HG03432 (cell line): ENCODE results near the gene CRLF2.
A peak's percentile ranks its signal among the peaks of the same experiment; 100 is the strongest.
"Not testable (repeated sequence)": the region's sequence is repeated elsewhere in the genome, so short reads cannot be mapped to it uniquely, and the experiment has no call there.

Source experiments
- ATAC-seq: cut with Tn5 transposase; IDR thresholded peaks from one replicate; pipeline ENCODE4 v1.9.1; 2021; ENCODE audit warnings: mild to moderate bottlenecking, moderate library complexity; ENCODE audit not compliant: unreplicated experiment

The CRLF2 gene, protein sequence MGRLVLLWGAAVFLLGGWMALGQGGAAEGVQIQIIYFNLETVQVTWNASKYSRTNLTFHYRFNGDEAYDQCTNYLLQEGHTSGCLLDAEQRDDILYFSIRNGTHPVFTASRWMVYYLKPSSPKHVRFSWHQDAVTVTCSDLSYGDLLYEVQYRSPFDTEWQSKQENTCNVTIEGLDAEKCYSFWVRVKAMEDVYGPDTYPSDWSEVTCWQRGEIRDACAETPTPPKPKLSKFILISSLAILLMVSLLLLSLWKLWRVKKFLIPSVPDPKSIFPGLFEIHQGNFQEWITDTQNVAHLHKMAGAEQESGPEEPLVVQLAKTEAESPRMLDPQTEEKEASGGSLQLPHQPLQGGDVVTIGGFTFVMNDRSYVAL

DNA sequence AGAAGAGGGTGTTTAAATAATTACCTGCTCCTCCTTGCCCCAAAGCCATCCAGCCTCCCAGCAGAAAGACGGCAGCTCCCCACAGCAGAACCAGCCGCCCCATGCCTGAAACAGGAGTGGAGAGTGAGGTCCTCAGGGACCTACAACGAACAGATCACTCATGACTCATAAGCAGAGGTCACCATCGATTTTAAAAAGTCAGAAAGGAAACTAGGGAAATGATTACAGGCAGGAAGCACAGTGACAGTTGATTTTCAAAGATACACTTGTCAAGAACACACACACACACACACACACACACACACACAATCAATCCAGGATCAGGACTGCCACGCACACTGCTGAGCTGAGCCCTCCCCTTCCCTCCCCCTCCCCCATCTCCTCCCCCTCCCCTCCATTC is at the start of gene CRLF2:
Gene CRLF2 (minus strand): TSS at position 118 of the 400 bp plus-strand sequence. CDS start 15 bp downstream, at position 103.
- peak; percentile 87 for ATAC-seq

DNA sequence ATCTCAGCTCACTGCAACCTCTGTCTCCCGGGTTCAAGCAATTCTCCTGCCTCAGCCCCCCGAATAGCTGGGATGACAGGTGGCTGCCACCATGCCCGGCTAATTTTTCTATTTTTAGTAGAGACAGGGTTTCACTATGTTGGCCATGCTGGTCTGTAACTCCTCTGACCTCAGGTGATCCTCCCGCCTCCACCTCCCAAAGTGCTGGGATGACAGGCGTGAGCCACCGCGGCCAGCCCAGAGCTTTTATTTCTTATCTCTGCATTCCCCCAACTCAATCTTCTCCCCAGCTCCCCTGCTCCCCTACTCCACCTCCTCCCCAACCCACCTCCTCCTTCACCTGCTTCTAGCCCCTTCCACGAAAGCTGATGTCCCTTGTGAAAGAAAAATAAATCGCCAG is 49.3 kb upstream of the CRLF2 start:
- ATAC-seq, result not testable (repeated sequence)

DNA sequence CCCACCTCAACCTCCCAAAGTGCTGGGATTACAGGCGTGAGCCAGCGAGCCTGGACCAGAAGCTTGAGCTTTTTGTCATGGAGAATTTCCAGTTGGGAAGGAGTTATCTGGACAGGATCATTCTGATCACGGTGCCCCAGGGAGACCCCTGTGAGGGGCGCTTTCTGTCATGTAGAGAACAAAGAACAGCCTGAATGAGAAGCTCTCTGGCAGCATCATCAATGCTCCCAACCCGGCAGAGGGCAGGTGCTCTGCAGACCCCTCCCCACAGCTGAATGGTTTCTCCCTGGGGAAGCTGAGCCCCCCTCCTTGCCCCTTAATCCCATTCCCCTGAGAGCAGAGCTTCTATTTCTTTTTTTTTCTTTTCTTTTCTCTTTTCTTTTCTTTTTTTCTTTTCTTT is 48.8 kb upstream of the CRLF2 start:
- ATAC-seq, result no peak

DNA sequence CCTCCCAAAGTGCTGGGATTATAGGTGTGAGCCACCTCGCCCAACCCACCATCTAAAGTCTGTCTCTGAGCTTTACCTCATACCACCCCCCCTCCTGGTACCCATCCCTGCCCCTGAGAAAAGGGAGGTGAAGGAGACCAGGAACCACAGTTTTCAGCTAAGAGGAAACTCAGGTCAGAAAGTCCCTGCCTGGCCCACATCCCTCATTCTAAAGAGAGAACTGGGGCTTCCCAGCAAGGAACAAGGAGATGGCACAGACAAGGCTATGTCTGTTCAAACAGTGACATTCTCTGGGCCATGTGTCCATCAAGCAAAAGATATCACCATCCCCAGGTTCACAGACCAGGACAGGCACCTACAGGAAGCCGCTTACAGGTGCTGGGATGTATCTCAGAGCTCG is 40.4 kb upstream of the CRLF2 start:
- no peak for ATAC-seq

DNA sequence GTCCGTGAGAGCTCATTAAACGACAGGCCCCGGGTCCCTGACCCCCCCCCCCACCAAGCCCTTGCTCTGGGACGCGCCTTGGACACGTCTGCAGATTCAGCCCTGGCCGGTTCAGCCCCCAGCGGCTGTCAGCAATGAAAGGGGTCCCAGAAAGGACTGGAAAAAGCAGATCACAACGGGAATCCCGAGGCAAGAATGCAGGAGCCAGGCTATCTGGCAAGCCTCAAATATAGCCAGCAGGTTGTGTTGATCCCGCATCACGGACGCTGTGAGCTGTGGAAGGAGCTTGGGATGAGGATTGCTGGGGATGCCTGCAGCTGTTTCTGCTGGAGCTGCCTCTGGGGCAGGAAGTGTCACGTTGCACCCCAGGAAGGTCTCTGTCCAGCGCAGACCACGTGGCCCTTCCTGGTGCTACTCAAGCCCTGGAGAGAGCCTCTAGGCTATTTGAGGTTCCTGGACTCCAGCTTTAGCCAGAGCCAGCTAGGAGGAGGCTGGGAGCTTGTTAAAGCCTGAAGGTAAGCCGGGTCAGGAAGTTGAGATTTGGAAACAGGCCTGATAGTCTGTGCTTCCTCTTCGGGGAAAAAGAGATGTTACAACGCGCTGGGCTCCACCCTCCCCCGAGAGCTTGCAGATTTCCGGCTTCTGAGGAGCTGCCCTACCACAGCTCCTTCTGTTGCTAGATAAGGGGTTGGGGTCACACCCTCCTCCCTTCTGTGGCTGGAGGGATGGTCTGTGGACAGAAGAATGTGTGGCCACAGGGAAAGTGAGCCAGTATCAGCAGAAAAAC is 36.8 kb upstream of the CRLF2 start:
- no peak for ATAC-seq

GRCh38 chrX:1248331-1249061 is 36.0 kb upstream of the CRLF2 start:
- no peak for ATAC-seq

DNA sequence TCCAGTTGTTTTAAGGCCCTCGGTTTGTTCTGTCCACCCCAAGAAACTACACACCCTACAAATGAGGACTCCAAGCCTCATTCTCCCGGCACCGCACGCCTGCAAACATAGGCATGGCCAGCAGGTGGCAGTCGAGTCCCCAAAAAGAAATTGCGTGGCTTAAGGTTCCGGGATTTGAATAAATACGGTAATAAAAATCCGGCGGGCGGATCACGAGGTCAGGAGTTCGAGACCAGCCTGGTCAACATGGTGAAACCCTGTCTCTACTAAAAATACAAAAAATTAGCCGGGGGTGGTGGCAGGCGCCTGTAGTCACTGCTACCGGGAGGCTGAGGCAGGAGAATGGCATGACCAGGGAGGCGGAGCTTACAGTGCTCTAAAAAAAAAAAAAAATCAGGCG is 34.4 kb upstream of the CRLF2 start:
- ATAC-seq, result peak; percentile 49

- ATAC-seq, result no peak
Measured at GRCh38 chrX:1244164-1245076, 32.0 kb upstream of the CRLF2 start.

DNA sequence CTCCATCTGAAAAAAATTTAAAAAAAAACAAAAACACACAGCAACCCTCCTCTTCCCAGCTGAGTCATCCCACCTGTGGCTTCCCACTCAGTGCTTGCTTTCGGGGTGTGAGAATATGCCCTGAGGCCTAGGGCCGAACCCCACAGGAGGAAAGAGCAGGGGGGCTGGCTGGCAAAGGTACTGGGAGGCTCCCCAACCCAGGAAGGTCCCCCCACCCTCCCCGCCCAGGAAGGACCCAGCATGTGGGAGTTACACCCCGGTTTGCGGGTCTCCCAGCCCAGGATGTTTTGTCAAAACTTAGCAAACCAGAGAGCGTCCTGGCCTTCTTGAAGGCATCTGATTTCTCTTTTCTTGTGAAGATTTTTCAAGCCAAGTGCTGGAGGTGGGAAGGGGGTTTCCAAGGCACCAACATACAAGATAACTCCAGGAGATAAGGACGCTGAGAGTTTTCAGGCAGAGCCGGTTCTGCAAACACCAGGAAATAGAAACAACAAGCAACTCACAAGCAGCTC is 30.5 kb upstream of the CRLF2 start:
- no peak for ATAC-seq

DNA sequence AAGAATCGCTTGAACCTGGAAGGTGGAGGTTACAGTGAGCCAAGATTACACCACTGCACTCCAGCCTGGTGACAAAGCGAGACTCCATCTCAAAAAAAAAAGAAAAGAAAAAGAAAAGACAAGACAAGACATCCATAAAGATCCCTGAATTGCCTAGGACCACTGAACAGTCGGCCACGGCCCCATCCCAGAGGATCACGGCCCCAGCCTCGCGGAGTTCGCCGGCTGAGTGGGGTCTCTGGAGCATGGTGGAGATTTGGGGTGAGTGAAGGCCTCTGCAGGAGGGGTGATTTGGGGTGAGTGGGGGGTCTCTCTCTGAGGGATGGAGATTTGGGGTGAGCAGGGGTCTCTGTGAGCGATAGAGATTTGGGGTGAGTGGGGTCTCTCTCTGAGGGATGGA is 28.1 kb upstream of the CRLF2 start:
- not testable (repeated sequence) for ATAC-seq

GRCh38 chrX:1239681-1240142 is 27.3 kb upstream of the CRLF2 start:
- ATAC-seq, result peak; percentile 76

DNA sequence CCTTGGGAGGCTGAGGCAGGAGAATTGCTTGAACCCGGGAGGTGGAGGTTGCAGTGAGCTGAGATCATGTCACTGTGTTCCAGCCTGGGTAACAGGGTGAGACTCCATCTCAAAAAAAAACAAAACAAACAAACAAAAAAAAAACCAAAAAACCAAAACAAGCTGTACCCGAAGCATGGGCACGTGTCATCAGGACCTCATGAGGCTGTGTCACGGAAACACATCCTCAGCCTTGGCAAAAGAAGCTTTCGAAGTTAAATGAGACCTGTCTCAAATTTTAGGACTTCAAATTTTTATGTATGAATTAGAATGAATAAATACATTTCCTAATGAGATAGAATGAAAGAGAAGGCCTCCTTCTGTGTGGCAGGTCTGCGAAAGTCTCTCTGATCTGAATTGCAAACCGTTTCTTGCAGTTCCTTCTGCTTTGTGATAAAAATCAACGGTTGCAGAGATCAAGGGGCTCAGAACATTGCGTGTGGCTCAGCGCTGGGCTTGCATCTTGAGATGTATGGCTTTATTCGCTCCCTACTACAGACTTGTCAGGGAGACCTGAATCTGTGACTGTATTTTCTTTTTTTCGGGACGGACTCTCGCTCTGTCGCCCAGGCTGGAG is 19.5 kb upstream of the CRLF2 start:
- ATAC-seq, result no peak

GRCh38 chrX:1228101-1228500 is 15.7 kb upstream of the CRLF2 start:
- not testable (repeated sequence) for ATAC-seq

GRCh38 chrX:1226249-1226648 is 13.8 kb upstream of the CRLF2 start:
- ATAC-seq, result no peak

GRCh38 chrX:1224954-1225353 is 12.5 kb upstream of the CRLF2 start:
- ATAC-seq, result no peak

DNA sequence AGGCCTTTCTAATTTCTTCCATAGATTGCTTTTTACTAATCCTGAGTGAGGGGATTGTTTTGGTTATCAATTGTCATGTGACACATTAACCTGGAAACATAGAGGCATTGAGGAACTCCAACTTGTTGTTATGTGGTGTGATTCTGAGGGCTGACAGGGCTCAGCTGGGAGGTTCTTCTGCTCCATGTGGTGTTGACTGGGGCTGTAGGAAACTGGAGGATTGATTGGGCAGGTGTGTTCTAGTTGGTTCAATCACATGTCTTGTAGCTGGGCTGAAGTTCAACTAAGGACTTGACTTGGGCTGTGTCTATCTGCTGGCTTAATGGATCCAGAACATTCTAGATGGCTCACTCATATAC is 10.8 kb upstream of the CRLF2 start:
- ATAC-seq, result no peak

DNA sequence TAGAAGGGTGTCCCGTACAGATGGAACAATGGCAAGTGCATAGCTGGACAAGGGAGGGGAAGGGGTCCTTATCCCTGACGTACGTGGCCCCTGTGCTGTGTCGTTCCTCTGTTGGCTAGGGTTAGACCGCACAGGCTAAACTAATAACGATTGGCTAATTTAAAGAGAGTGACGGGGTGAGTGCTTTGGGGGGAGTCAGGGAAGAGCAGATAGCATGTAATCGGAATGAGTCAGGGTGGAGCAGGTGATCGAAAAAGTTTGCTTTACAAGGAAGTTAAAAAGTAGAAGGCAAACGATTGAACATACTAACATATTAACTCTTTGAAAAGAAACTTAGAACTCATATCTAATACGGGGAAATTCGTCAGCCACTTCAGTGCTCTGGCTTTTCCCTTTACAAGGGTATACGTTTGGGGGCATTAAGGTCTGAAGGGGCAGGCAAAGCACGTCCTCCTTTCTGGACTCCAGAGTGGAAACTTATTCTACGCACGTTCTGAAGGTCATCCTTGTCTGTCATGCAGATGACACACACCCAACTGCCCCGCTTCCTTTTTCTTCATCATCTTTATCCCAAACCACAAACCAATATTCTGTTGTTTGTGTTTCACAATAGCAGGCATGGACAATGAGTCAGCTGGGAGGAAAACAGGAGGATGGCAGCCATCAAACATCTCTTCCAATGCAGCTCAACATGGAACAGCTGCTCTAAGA is 10.2 kb upstream of the CRLF2 start:
- no peak for ATAC-seq

DNA sequence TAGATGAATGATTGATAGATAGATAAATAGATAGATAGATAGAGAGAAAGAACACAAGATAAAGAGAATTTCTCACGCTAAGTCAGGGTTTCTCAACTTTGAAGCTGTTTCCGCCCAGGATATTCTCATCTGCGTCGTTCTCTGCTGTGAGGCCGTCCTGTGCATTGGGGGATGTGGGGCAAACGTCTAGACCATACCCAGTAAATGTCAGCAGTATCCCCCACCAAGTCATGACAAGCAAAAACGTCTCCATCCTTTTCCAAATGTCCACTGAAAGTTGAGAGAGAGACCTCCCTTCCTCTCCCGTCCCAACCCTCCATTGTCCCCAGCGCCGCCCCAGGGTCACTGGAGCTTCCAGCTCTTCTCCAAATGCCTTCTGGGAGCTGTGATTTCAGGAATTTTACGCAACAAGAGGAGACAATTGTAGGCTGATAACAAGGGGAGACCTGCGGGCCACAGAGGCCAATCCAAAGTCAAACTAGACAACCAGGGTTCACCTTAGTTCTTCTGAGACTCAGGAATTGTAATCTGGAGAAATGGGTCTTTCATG is 8.9 kb upstream of the CRLF2 start:
- ATAC-seq, result no peak

GRCh38 chrX:1218286-1218685 is 5.8 kb upstream of the CRLF2 start:
- no peak for ATAC-seq
